ENCODE data around the gene TNFSF13B.
"Not testable (repeated sequence)": the region's sequence is repeated elsewhere in the genome, so short reads cannot be mapped to it uniquely, and the experiment has no call there.

The TNFSF13B gene

GRCh38 chr13:108269601-108270328 is at the start of gene TNFSF13B:
TNFSF13B (plus strand) TSS chr13:108269718; CDS start chr13:108269896, 178 bp downstream.
- peak; percentile 23 for DNase-seq (ENCODE audit: low read depth)

GRCh38 chr13:108220041-108220440 is 49.5 kb upstream of the TNFSF13B start:
- DNase-seq (ENCODE audit: low read depth), result no peak

- DNase-seq (ENCODE audit: low read depth), result no peak
Measured at GRCh38 chr13:108223687-108224503, 45.6 kb upstream of the TNFSF13B start.

GRCh38 chr13:108225440-108225839 is 44.1 kb upstream of the TNFSF13B start:
- DNase-seq (ENCODE audit: low read depth), result no peak

- no peak for DNase-seq (ENCODE audit: low read depth)
Measured at GRCh38 chr13:108226184-108226583, 43.3 kb upstream of the TNFSF13B start.

- no peak for DNase-seq (ENCODE audit: low read depth)
Measured at GRCh38 chr13:108227651-108228272, 41.8 kb upstream of the TNFSF13B start.

- no peak for DNase-seq (ENCODE audit: low read depth)
Measured at GRCh38 chr13:108230377-108230776, 39.1 kb upstream of the TNFSF13B start.

GRCh38 chr13:108249150-108249549 is 20.4 kb upstream of the TNFSF13B start:
- DNase-seq (ENCODE audit: low read depth), result no peak

GRCh38 chr13:108257248-108257647 is 12.3 kb upstream of the TNFSF13B start:
- DNase-seq (ENCODE audit: low read depth), result no peak

- no peak for DNase-seq (ENCODE audit: low read depth)
Measured at GRCh38 chr13:108263621-108264355, 5.7 kb upstream of the TNFSF13B start.

GRCh38 chr13:108266321-108266990 is 3.1 kb upstream of the TNFSF13B start:
- no peak for DNase-seq (ENCODE audit: low read depth)

GRCh38 chr13:108267347-108267746 is 2.2 kb upstream of the TNFSF13B start:
- no peak for DNase-seq (ENCODE audit: low read depth)

GRCh38 chr13:108267855-108268254 is 1.7 kb upstream of the TNFSF13B start:
- DNase-seq (ENCODE audit: low read depth), result not testable (repeated sequence)

- no peak for DNase-seq (ENCODE audit: low read depth)
Measured at GRCh38 chr13:108268466-108269112, 929 bp upstream of the TNFSF13B start.

- no peak for DNase-seq (ENCODE audit: low read depth)
Measured at GRCh38 chr13:108270442-108270841, 924 bp downstream of the TNFSF13B start.

- no peak for DNase-seq (ENCODE audit: low read depth)
Measured at GRCh38 chr13:108272333-108272732, 2.8 kb downstream of the TNFSF13B start.

GRCh38 chr13:108273429-108274118 is 4.1 kb downstream of the TNFSF13B start:
- no peak for DNase-seq (ENCODE audit: low read depth)

- DNase-seq (ENCODE audit: low read depth), result no peak
Measured at GRCh38 chr13:108274718-108275117, 5.2 kb downstream of the TNFSF13B start.

GRCh38 chr13:108276060-108276459 is 6.5 kb downstream of the TNFSF13B start:
- DNase-seq (ENCODE audit: low read depth), result no peak

GRCh38 chr13:108278466-108278865 is 8.9 kb downstream of the TNFSF13B start:
- no peak for DNase-seq (ENCODE audit: low read depth)
